HuH-7 (cell line): ENCODE results near the gene TRPC6.

Experiments
- DNase-seq: peaks from one replicate; pipeline ENCODE4 v3.0.0; 2011; ENCODE audit warnings: low spot score

Gene TRPC6

DNA sequence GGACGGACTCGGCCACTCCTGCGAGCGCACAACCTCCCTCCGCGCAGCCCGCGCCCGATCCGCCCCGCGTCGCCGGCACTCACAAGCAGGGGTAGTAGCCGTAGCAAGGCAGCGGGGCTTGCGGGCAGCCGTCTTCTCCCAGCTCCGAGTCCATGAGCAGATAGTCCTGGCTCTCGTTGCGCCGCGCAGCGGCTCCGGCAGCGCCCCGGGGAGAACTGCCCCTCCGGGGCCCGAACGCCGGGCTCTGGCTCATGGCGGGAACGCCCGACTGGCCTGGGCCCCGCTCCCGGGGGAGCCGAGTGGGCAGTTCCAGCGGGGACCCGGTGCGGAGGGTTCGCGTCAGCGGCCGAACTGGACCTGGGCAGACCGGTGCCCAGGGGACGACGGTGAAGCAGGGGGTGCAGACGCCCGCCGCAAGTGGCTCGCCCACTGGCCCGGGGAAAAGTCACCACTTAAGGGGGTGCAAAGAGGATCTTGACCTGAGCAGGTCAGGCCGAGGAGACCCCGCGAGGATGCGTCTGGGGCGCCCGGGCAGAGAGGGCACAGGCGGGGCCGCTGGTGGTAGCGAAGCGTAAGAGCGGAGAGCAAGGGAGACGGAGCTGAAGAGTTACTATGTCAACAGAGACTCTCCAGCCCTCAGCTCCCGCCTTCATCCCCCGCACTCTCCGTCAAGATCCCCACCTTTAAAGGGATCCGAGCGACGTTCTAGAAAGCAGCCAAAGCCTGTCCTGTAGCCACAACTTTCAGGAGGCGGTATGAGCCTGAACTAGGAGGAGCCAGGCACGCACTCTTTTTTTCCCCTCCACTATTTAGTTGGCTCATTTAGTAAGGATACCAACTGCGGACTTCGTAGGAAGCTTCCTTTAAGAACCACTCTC, at the start of gene TRPC6:
TSS of gene TRPC6 (minus strand) at position 757 of the 878 bp plus-strand sequence. CDS start at position 253, 504 bp downstream.
- peak; percentile 16 for DNase-seq

DNA sequence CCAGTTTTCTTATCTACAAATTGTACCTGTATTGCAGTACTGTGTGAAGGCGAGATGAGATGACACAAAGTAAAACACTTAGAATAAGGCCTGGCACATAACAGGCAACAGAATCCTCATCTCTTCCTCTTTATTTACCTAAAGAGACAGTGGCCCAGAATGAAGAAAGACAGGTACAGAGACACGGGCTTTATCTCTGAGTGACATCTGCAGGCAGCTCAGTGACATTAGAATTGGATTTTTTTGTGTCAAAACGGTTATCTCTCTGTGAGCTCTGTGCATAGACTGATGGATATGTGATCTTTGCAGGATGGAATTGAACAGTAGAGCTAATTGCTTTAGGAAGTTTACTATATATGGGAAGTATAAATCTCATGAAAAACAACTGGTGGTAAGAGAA, 36.2 kb upstream of the TRPC6 start:
- DNase-seq = no peak

DNA sequence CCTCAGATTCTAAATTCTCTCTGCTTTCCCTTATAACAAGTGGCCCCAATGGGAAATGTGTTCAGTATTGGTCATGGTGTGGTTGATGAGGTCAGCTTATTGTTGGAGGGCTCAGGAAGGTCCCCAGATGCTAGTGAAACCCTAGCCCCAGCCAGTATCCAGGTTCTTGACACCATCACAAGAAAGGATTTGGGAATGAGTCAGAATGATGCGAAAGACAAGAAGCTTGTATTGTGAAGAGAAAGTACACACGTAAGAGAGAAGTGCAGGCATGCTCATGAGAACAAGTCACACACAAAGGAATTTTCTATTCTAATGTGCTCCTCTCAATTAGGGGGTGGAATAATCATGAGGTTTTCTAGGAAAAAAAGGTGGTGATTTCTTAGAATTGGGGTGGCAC, 34.9 kb upstream of the TRPC6 start:
- DNase-seq = no peak

DNA sequence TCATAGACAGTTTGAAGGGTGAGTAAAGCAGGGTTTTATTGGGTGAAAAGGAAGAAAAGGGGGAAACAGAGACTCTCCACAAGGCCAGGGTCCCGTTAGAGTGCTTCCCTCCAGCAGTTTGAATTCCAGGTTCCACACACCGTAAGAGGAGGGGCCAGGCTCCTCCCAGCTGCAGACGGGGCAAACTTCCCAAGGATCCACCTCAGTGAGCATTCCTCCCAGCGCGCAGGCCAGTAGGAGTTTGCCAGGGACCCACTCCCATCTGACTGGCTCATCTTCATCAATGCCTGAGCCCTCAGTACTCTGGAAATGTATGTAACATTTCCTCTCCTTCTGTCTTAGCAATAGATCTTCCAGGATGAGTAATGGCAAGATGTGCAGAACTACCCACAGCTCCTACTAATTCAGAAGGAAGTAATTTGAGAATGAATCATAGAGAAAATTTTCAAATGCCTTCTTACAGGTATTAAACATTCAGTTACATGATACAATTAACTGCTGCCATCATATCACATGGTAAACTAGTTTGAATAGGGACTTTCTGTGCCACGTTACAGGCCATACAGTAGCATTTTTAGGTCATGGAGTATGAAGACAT, 34.0 kb upstream of the TRPC6 start:
- DNase-seq = no peak

DNA sequence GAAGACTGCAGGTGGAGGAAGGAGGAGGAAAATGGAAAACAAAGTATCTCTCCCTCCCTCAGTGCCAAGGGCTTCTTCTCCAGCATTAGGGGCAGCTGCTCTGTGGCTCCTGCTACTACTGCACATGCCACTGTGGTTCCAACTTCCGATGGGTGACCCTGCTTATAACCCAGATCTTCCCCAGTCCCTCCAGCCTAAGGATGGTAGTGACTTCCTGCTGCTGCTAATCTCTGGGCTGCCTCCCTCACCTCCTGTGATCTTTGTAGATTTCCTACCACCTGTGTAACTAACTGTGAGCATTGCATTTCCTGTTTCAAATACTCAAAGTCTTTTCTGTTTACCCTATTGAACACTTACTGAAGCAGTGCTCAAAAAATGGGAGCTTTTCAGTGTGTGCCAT, 28.7 kb upstream of the TRPC6 start:
- no peak for DNase-seq

DNA sequence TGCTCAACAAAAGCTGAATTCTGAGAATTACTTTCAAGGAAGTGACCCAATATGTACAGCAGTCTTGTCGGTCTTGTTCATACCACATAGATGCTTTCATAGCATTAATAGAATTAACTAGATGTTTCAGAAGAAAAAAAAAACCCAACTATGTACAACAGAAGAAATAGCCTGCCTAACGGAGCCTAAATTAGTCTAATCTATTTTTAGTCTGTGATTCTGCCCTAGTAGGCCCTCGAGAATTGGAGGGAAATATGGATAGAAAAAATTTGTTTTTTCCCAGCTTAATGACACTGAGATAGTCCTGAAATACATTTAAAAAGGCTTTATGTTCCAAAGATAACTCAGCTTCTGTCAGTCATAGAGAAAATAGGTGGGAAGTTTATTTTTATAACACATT, 17.1 kb upstream of the TRPC6 start:
- no peak for DNase-seq

DNA sequence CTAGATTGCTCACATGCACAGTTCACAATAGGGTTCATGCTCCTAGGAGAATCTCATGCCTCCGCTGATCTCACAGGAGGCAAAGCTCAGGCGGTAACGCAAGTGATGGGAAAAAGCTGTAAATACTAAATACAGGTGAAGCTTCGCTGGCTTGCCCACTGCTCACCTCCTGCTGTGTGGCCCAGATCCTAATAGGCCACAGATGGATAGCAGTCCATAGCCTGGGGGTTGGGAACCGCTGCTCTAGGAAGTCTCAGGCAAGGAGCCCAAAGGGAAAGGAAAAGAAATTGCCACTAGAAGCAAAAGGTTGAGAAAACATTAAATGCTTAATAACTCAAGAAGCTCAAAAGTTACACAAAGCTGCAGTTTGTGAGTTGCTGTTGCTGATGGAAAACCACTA, 3.2 kb upstream of the TRPC6 start:
- DNase-seq = no peak

DNA sequence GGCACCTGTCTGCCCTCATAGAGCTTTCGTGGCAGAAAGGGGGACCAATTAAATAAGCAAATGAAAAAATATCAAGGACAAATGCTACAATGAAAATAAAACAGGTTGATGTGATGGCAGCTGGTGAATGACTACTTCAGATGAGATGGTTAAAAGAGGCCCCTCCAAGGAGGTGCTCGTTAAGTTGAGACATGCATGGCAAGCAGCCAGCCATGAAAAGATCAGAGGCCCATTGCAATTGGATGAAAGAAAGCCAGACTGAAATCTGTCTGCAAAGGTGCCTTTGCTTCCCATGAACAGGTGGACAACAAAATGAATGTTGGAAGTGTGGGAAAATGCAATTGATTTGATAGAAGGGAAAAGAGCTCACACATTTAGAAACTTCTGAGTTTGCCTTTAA, 848 bp upstream of the TRPC6 start:
- no peak for DNase-seq

DNA sequence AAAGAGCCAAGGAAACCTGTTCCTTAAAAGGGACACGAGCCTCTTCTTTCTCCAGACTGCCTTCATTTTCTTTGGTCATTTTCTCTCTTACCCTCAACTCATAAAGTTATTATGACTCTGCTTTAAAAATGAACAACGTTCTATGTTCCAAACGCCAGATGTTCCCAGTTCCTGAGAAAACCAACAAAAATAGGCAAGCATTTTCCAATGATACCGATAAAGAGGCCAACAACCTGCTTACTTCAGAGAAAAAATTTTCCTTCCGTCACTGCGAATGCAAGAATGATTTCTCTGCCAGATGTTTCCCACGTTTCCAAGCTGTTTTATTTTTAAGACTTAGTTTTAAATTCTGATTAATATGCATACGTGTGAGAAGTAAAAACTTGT, 315 bp upstream of the TRPC6 start:
- no peak for DNase-seq

DNA sequence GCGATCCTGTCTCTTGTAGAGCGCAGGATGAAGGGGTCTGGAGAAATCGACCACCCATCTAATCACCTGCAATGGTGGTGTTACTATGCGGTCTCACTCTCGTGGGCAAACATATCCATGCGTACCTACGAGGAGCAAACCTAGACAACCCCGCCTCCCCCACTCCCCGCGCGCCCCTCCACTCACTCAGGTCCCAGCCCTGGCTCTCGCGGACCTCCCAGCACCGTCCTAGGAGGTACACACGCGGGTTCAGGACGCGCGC, 887 bp downstream of the TRPC6 start:
- DNase-seq = no peak

DNA sequence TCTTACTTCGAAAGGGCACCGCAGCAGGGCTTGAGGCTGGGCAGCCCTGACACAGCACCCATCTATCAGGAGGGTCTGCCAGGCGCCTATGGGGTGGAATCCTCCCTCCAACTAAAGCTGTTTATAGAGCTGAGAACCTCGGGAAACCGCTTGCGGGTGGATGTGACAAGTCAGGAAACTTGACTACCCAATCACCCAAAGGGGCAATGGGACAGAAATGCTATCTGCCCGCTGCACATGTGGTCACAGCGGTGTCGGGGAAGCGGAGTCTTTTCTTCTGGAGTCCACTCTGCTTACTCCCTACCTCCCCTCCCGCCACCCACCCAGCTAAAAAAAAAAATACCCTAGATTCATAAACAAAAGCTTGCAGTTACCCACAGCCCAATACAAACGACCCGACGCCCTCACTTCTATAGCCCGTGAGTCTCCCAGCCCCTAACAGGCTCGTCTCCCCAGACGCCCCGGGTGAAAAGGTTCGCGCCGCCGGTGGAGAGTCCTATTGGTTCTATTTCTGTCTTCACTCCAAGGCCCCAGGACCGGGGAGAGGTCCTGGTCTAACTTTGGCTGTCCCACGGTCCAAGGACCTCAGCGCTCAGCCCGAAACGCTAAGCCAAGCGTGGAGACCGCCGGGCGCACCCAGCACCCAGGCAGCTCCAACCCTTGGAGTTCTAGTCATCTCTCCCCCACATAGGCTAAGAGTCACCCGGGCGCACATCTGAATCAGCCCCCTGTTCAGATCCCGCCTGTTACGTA, 1.4 kb downstream of the TRPC6 start:
- no peak for DNase-seq

DNA sequence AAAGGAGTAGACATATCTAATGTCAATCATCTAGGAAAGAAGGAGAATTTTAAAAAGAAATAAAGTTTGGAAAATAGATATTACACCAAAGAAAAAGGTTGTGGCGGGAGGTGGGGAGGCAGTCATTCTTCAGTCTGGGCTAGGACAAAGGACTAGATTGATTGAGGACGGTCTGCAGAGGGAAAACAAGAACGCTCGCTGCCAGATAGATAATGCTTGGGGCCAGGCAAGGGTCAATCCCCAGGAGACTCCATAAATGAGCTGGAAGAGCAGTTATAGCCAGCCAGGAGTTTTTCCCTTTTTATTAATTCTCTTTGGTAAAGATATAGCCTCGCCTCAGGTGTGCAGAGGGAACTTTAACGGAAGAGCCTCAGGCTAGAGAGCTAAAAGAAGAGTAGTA, 6.3 kb downstream of the TRPC6 start:
- DNase-seq = no peak

DNA sequence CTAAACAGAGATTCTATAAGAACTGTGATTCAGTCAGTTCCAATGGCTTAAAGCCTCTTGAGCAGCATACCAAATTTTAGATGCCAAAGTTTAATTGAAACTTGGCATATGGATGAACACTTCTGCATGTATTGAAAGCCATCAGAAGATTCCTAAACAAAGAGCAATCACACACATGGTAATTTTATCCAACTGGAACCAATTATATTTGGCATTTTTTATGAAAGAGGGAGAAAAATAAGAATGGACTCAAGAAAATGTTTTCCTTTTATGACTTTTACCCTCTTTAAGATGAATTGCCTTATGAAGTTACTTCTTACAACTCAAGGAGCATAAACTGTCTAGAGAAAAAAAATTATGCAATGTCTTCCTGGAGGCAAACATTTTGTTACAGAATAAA, 7.4 kb downstream of the TRPC6 start:
- no peak for DNase-seq

DNA sequence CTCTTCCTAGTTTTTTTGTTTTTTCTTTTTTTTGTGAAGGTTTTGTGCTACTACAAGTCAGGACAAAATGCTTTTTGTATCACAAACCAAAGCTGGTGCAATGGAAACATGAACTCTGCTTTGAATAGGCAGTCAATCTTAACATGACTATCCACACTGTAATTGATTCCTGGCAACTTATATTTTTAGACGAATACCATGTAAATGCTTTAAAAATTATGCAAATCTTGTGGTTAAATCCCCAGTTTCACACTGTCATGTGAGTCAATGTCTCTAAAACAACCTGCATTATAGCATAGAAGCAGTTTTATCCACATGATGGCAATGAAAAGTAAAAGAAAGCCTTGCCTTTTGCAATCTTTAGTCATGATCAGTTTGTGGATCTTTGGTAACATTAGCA, 8.9 kb downstream of the TRPC6 start:
- no peak for DNase-seq

DNA sequence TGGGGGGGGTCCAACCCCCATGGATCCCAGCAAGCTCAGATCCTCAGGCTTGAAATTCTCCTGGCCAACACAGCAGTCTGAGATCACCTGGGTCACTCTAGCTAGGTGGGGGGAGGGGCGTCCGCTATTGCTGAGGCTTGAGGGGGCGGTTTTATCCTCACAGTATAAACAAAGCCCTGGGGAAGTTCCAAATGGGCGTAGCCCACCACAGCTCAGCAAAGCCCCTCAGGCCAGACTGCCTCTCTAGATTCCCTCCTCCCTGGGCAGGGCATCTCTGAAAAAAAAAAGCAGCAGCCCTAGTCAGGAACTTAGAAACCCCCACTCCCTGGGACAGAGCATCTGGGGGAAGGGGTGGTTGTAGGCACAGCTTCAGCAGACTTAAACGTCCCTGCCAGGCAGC, 16.7 kb downstream of the TRPC6 start:
- no peak for DNase-seq

DNA sequence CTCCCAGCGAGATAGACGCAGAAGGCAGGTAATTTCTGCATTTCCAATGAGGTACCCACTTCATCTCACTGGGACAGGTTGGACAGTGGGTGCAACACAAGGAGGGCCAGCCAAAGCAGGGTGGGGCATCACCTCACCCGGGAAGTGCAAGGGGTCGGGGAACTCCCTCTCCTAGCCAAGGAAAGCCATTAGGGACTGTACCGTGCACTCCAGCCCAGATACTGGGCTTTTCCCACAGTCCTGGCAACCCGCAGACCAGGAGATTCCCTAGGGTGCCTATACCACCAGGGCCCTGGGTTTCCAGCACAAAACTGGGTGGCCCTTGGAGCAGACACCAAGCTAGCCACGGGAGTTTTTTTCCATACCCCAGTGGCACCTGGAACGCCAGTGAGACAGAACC, 17.2 kb downstream of the TRPC6 start:
- DNase-seq = no peak

DNA sequence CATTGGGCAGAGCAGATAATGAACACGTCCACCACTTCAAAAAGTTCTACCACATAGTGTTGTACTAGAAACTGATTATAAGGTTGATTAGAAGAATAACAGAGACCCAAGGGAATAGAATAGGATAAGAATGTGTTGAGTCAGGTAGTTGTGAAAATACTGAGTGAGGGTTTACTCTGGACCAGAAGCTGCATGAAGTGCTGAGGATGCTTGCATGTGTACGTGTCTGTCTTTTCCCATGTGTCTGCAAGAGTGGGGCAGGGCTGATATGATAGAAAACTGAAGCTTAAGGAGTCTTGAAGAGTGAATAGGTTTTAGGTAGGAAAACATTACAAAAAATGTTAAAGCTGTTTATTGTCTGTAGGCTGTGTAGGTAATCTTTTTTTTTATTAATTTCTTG, 20.6 kb downstream of the TRPC6 start:
- no peak for DNase-seq

DNA sequence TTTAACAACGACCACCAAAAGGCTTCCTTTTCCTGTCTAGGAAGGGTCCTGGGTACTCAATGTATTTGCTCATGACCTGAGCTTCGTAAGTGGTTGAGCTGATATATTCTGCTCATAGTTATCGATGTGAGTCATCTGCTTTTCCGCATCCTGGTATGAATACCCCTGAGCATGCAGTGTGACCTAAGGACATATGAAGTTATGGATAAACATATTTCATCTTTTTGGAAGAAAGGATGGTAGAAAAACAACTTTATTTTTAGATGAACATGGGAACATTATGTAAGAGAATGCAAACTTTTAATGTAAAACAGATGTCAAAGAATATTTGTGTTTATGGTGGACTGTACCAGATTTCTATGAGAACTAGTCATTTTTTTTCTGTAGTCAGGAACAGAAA, 28.4 kb downstream of the TRPC6 start:
- DNase-seq = no peak

DNA sequence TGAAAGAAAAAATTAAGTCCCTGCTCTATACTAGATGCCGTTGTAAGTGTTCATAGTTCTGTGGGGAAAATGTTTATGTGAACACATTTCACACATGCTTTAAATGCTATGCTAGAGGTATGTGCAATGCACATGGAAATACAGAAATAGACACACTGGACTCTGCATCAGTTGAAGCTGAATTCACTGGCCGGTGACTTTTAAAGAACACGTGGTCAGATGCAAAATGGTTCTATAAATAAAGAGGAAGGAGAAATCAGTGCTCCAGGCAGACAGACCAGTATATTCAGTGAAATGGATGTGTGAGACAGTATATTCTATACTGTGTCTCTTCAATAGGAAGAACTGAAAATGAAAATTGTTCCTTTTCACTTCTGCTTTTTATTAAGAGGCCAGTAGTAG, 29.9 kb downstream of the TRPC6 start:
- no peak for DNase-seq

DNA sequence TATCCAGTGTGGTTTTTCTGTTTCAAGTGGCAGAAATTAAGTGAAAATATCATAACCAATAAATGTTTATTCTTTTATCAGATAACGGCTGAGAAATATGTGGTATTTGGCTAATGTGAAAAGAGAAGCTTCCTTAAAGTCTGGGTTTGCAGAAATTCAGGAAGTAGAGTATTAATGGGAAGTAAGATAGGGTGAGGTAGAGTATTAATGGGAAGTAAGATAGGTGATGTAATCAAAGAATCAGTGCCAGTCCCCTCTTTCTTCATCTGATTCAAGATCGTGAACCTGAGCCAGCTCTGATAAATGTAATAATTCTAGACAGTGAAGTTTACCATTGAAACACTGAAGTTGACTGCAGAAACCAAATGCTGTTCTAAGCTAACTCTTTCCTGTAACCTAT, 30.9 kb downstream of the TRPC6 start:
- no peak for DNase-seq

DNA sequence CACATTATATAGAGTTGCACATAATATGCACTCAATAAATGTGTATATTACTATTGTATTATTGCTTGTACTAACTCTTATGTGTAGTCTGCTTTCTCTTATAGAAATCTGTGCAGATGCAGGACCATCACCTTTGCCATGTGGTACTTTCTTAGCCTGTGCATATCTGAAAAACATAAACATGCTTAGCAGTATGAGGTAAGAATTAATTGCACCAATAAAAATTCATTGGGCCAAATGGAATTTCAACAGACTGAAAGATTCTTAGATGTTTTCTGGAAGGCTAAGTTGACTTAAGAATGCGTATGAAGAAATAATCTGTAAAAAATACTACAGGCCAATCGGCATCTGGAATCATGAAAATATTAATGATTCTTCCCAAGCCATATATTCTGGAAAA, 55.3 kb downstream of the TRPC6 start:
- no peak for DNase-seq

DNA sequence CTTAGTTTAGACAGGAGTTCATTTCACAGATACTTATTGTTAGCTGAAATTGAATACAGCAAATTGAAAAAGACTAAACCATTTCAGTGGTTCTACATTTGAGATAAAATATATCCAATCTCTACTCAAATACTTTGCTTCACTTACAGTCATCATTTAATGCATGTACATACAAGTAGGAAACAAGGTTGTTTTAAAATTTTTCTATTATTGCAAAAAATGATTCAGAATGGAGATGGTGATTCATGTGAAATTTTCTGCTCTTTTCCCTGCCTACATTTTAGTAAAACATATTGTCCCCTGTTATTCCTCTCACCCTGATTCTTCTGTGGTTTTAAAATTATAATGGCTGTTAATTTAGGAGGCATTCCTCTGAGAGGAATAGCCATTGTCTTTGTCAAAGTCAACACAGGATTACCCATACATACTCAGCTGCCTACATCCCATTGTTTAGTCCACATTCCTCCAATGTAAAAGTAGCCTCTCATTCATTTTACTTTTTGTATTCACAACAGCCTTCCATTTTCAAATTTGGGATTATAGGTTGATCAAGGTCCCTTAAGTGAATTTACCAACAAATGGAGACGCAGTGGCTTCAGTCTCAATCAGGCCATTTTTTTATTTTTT, 60.1 kb downstream of the TRPC6 start:
- no peak for DNase-seq

DNA sequence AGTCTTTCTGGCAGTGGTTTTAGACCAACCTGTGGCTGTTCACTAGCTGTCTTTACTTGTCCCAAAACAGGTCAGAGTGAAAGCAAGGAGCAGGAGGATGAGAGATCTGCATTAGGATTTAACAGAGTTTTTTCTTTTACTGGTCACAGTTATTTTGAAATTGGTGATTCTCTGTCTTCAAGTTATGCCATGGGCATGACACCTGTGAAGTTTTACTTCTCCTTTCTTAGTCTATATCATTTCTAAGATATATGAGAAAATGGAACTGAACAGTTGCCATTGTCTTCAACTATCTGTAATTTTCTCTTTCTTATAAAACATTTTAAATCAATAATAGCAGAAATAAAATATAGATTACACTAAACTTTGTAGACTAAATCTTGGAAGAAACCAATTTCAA, 60.6 kb downstream of the TRPC6 start:
- no peak for DNase-seq
